Limb (tissue), 2 donors: ENCODE results near the gene SLC22A23.
A peak's percentile ranks its signal among the peaks of the same experiment; 100 is the strongest.

Source experiments
- DNase-seq, 2 donors: peaks; one replicate each; pipeline ENCODE4 v3.0.0-alpha.2; 2016; ENCODE audit errors: extremely low spot score in 2 of 2

Gene SLC22A23

DNA sequence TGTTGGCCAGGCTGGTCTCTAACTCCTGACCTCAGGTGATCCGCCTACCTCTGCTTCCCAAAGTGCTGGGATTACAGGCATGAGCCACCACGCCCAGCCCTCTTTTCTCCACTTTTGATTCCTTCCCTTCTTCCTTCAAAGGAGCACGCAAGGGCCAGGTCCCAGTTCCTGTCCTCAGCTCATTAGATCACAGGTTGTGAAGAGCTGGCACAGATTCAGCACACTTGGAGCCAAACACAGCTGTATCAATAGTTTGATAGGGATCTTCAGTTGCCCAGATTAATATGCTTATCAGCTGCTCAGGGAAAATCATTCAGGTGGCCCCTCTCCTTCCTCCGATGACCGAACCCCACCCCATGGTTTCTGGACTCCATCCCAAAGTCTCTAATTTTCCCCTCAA is 14.4 kb upstream of the SLC22A23 start:
- no peak for DNase-seq

DNA sequence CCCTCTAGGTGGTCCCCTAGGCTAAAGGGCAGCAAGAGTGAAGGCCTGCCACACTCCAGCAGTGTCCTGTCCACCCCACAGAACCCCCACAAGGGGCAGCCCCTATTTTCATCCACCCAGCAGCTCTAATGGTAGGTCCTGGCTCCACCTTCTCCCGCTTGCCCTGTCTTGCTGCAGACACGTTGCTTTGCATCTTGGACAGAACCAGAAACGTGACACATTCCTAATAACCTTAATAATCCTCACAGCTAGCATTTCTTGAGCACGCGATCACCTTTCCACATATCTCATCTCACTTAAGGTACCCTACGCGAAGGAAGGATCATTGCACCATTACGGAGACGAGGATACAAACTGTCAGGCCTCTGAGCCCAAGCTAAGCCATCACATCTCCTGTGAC is 11.7 kb upstream of the SLC22A23 start:
- DNase-seq: no peak

DNA sequence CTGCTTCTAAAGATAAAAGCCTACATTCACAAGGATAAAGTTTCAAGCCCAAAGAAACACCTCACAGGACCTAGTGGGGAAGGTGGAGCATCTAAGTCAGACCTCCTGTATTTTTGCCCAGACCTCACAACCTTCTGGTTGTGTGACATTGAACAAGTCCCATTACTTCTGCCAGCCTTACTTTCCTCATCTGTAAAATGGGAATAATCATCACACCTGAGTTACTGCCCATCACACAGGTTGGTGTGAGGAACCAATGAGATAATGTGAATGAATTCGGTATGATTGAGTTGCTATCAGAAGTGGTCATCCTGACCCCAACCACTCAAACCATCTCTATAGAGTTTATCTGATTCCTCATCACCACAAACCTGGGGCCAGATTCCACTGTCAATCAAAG is 11.1 kb upstream of the SLC22A23 start:
- no peak for DNase-seq

- no peak for DNase-seq
Observed at GRCh38 chr6:3466488-3467219, 9.8 kb upstream of the SLC22A23 start.

DNA sequence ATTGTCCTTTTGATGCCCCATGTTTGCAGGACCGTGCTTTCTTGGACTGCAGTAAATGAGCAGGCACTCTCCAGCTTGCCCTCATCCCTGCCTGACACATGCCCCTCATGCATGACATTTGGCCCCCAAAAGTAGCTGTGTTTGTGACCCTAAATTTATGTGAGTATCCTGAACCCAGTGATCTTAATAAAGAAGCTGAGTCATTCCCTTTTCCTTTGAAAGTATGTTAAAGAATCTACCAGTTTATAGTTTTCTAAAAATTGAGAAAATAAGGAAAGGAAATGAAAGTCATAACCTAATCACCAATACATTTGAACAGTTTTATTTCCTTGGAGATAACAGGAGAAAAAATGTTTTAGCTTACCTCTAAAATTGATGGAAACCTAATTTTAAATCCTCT is 3.4 kb upstream of the SLC22A23 start:
- no peak for DNase-seq

- DNase-seq: no peak
Observed at GRCh38 chr6:3458706-3459421, 2.0 kb upstream of the SLC22A23 start.

DNA sequence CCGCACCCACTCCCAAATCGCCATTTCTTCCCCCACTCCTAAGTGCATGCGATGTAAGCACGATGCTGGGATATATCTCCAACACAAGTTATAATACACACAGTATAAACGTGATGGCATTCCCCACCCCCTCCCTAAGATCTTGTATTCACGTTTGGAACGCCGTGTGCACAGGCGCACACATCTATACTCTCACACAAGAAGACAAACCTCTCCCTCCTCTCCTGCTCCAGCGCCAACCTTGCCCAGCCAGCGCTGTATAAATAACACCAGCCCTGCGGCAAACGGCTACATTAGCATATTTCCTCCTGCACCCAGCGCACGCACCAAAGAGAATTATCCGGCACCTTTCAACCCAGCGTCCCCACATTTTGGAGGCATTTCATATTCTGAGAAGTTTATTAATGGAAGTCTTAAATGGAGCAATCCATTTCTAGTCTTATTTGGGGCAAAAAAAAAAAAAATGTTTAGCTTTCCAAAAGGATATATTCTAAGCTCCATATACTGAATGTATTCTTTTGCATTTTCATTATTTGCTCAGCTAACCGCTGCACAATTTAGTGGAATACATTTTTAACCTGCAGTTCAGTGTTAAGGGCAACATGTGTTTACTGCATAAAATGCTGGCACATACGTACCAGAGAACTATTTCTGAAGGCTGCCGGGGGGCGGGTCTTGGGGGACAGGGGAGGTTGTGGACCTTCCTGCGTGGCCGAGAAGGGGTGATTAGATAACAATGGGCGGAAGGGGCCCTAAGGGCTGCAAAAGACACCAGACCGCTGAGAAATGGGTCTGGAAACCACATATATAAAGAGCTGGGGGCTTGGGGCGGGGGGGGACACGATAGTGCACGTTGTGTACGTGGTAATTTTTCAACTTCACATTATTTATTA is 1.1 kb upstream of the SLC22A23 start:
- DNase-seq: peak in 1 of 2 donors; percentile 54

- DNase-seq: no peak
Observed at GRCh38 chr6:3456395-3456897, 404 bp downstream of the SLC22A23 start.

- DNase-seq: peak in 1 of 2 donors; percentile 66
Observed at GRCh38 chr6:3455569-3456394, 1.1 kb downstream of the SLC22A23 start.

GRCh38 chr6:3455147-3455568 is 1.7 kb downstream of the SLC22A23 start:
- no peak for DNase-seq

DNA sequence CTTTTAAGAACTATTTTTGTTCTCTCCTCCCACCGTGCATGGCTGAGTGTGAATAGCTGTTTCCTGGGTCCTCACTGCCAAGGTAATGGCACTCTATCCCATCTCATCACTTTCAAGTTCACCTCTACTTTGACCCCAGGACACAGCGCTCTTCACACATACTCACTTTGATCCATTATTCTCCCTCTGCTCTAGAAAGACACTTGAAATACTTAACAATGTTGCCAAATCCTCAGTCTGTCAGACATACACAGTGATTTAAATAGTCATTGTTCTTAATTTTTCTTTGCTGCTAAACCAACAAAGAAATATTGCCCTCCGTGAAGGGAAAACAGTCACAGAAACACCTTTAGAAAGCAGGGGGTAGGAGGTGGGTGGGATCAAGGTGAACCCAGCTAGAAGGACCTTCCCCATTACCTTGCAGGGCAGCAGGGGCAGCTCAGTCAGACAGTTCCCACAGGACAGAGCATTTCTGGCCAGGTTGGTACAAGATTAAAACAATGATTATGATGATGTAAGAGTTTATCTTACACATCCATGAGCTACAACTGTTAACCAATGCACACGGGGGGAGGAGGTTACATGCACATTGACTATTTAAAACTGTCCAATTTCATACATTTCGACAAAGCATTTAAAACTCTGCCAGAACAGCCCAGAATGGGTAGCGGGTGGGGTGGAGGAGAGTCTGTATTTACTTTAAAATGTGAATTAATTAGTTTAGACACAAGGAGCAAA is 2.4 kb downstream of the SLC22A23 start:
- no peak for DNase-seq

DNA sequence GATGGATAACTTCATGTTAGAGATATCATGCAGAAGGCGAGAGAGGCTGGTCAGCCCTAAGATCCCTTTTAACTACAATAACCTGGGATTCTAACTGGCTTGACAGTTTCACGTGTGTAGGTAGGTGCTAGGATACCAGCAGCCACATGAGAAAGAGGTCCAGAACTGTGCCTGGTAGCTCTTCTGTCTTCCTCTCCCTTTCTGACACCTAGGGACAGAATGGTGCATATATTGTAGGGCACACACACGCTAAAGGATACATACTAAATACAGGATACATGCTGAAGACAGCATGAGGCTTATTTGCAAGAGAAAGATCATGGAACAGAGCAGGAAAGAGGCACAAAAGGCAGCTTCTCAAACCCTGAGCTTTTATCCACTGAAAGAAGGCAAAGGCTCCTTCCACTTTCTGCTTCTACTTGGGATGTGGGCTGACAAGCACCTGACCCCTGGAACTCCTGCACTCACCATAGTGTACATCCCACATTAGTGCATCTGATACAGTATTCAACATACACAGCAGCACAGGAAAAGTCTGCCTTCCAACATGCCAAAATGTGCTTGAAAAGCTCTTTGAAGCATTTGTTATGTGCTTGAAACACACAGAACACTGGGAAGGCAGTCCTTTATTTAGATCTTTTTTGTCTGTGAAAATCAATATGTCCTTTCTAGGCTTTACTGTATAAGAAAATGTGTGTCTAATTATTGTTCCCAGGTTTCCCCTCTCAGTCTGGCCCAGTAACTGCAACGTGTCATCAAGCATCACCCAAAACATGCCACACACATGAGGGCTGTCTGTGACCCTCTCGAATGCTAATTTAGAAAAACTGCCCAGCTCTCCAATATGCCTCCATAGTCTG is 3.2 kb downstream of the SLC22A23 start:
- no peak for DNase-seq

DNA sequence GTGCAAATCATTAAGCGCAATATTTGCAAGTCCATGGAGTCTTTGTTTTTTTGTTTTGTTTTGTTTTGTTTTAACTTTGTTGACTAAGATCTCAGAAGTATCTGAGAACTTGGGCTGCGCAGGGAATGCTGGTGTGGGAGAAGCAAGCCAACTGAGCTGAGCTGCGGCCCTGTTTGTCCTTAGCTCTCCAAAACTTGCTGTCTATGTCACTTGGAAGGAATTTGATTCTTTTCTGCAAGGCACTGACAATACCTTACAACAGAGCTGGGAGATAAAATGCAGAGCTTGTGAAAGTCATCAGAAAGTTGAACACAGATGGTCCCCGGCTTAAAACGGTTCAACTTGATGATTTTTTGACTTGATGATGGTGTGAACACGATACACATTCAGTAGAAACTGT is 5.4 kb downstream of the SLC22A23 start:
- DNase-seq: no peak

DNA sequence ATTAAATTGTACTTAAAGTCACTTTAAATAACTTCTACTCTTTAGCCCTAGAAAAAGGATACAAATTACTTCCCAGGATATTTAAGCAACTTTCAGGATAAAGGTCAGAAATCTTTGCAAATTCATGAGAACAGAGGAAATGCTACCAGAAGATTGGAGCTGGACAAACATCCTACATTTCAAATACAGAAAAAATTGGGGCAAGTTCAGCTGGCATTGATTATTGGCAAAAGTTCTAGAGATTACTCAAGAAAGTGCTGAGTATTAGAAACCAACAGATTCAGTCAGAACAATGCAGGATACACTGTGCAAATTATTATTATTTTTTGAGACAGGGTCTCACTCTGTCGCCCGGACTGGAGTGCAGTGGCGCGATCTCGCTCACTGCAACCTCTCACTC is 6.0 kb downstream of the SLC22A23 start:
- no peak for DNase-seq

DNA sequence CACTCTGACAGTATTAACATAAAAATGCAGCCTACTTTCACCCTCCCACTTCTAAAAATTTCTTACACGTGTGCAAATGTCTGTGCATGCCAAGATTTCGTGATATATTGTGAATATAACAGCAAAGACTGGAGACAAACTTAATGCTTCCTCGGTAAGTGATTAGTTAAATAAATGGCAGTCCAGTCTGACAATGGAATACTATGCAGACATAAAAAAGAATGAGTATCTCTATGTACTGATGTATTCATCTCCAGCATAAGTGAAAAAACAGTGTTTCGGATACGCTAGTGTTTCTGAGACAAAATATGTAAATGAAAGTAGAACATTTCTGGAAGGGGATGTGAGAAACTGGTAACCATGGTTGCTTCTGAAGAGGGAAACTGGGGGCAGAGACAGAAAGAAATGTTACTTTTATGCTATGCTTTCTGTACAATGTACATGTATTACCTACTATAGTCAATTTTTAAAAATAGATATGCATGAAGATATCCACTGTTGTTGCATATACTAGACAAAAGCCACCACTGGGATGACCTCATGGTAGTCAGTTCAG is 7.0 kb downstream of the SLC22A23 start:
- no peak for DNase-seq

DNA sequence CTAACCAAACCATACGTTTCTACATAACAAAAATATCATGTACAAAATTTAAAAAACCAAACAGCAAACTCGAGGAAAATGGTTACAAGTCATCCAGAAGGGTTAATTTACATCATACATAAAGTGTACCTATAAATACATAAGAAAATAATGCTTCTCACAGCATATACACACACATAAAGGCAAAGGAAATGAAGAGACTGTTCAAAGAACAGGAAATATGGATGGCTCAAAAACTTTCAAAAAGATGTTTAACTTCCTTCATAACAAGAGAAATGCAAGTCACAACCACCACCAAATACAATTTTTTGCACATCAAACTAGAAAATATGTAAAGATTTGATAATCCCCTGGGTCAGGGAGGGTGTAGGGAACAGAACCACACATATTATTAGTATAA is 7.5 kb downstream of the SLC22A23 start:
- no peak for DNase-seq

DNA sequence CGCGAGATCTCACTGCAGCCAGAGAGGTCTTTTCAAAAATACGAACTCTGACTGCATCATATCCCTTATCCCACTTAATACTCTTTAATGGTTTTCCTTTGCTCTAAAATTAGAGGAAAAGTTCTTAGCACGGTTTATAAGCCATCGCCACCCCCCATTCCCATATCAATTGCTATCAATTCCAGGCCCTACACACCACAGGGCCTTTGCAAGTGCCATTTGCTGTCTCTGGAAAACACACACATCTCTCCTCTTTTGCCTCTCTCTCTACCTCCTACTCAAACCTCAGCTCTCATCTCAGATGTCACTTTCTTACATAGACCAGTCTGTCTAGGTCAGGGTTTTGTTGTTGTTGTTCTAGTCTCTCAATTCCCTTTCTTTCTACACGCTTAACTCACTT is 9.8 kb downstream of the SLC22A23 start:
- no peak for DNase-seq

GRCh38 chr6:3446184-3446583 is 10.7 kb downstream of the SLC22A23 start:
- no peak for DNase-seq
